K562 (cell line): Measurements from ENCODE around the gene TBC1D20. TPM values are rescaled to one million over a fixed set of nuclear protein-coding genes. Genes with fewer than 3 reads are reported as not detected.
A peak's percentile ranks its signal among the peaks of the same experiment; 100 is the strongest.

ENCODE experiments used
- ATAC-seq: fragments of 200-7000 bp; cut with Tn5 transposase; 3 replicates; pipeline ENCODE4 v1.9.1; 2020; ENCODE audit warnings: moderate library complexity
- BruUV-seq: library from RNA; stranded (reverse); fragments of 400-500 nt; replicated peaks from 2 replicates; lab custom pipeline; 2021; lab: Mats Ljungman, UMichigan
- CTCF ChIA-PET: fragments of 300-600 bp; formaldehyde crosslinking; extraction: SDS; loops from one replicate; lab custom pipeline; 2021; ENCODE audit warnings: low intra/inter-chr PET ratio; lab: Yijun Ruan, JAX
- POLR2A ChIA-PET: fragments of 300-600, 350-650 bp; sonication (Branson Sonifier 250); formaldehyde crosslinking; extraction: SDS; loops from one replicate; lab custom pipeline; 2021; ENCODE audit warnings: antibody characterized with exemption, inconsistent platforms; lab: Yijun Ruan, JAX
- DNase-seq, 4 experiments: peaks; one replicate each; pipeline versions ENCODE4 v3.0.0 to v3.0.0-alpha.2; 2011 to 2018; ENCODE audit warnings: low spot score in 3 of 4, mixed read lengths in 3 of 4; ENCODE audit errors: extremely low read depth in 1 of 4
- FAIRE-seq: peaks from 2 replicates; lab custom pipeline; 2011; peaks lifted over from hg19 to GRCh38; lab: Jason Lieb, UNC
- H2AFZ ChIP-seq: 2 replicates; pipeline ENCODE4 v1.6.0; 2011; ENCODE audit warnings: low read depth, low read length, control low read depth, inconsistent platforms
- H3K27ac ChIP-seq: fragments of 200-600 bp; 3 replicates; pipeline ENCODE4 v1.8.0; 2011; ENCODE audit warnings: low read depth, mild to moderate bottlenecking, control low read depth, inconsistent platforms, low read length, moderate library complexity, mixed read lengths; ENCODE audit errors: extremely low read depth
- H3K27me3 ChIP-seq, 2 experiments: fragments of 300-600 bp in 1 of 2; 2 replicates in 1 of 2; 3 replicates in 1 of 2; pipeline versions ENCODE4 v1.6.0 to v1.8.0; 2011; ENCODE audit warnings: inconsistent platforms in 2 of 2, low read length in 2 of 2, mild to moderate bottlenecking in 1 of 2, mixed read lengths in 1 of 2, moderate library complexity in 1 of 2; ENCODE audit not compliant: control insufficient read depth in 2 of 2, insufficient read depth in 2 of 2
- H3K36me3 ChIP-seq: fragments of 300-600 bp; 3 replicates; pipeline ENCODE4 v1.8.0; 2011; ENCODE audit warnings: mild to moderate bottlenecking, low read length, inconsistent platforms; ENCODE audit not compliant: control insufficient read depth, insufficient read depth
- H3K4me1 ChIP-seq, 2 experiments: fragments of 200-600 bp in 1 of 2; replicated peaks in 1 of 2; 2 replicates in 1 of 2; 3 replicates in 1 of 2; pipeline versions ENCODE4 v1.5.1 to v1.8.0; 2011; ENCODE audit warnings: inconsistent platforms in 2 of 2, low read length in 2 of 2, mild to moderate bottlenecking in 1 of 2, mixed read lengths in 1 of 2, moderate library complexity in 1 of 2; ENCODE audit not compliant: control insufficient read depth in 2 of 2, insufficient read depth in 2 of 2
- H3K4me2 ChIP-seq: 2 replicates; pipeline ENCODE4 v1.6.1; 2011; ENCODE audit warnings: low read length, control low read depth, inconsistent platforms, mixed read lengths; ENCODE audit not compliant: insufficient read depth
- H3K4me3 ChIP-seq: fragments of 200-600 bp; sonication (generic), shearing (Covaris generic); 2 replicates; pipeline ENCODE4 v1.5.1; 2016; ENCODE audit warnings: control low read depth, inconsistent platforms
- H3K79me2 ChIP-seq: fragments of 200-600 bp; 3 replicates; pipeline ENCODE4 v1.8.0; 2011; ENCODE audit warnings: low read length, inconsistent platforms; ENCODE audit not compliant: control insufficient read depth, insufficient read depth
- H3K9ac ChIP-seq, 2 experiments: 2 replicates each; pipeline versions ENCODE4 v1.6.0 to v1.6.1; 2011; ENCODE audit warnings: low read depth in 2 of 2, low read length in 2 of 2, control low read depth in 1 of 2, inconsistent platforms in 1 of 2, mild to moderate bottlenecking in 1 of 2, mixed read lengths in 1 of 2; ENCODE audit not compliant: insufficient read depth in 1 of 2
- H3K9me1 ChIP-seq: one replicate; pipeline ENCODE4 v1.6.0; 2011; ENCODE audit warnings: inconsistent platforms, mild to moderate bottlenecking, low read length, moderate library complexity; ENCODE audit not compliant: control insufficient read depth, insufficient read depth
- H3K9me3 ChIP-seq: replicated peaks from 2 replicates; pipeline ENCODE4 v1.5.1; 2011; ENCODE audit warnings: low read depth, low read length, inconsistent platforms; ENCODE audit not compliant: control insufficient read depth, insufficient read depth
- H4K20me1 ChIP-seq: replicated peaks from 2 replicates; pipeline ENCODE4 v1.6.1; 2011; ENCODE audit warnings: low read length, inconsistent platforms, mixed read lengths; ENCODE audit not compliant: control insufficient read depth, insufficient read depth
- AFF4 ChIP-seq: sonication (generic); formaldehyde crosslinking; IDR thresholded peaks from 2 replicates; pipeline ENCODE4 v1.8.0; 2023; ENCODE audit warnings: mild to moderate bottlenecking, missing genetic modification reagents
- FOXP1 ChIP-seq: sonication (generic); formaldehyde crosslinking; IDR thresholded peaks from 2 replicates; pipeline ENCODE4 v1.8.0; 2022; ENCODE audit warnings: mild to moderate bottlenecking, missing genetic modification reagents
- MYBL2 ChIP-seq, 2 experiments: fragments of 450-650 bp in 1 of 2; sonication (generic) in 1 of 2; formaldehyde crosslinking in 1 of 2; IDR thresholded peaks; 2 replicates each; pipeline versions ENCODE4 v1.6.1 to v1.8.1; 2017 to 2022; ENCODE audit warnings: borderline replicate concordance in 1 of 2, inconsistent platforms in 1 of 2, low read depth in 1 of 2, mild to moderate bottlenecking in 1 of 2, missing genetic modification reagents in 1 of 2, moderate library complexity in 1 of 2
- RBBP5 ChIP-seq: fragments of 200-600 bp; sonication (generic); IDR thresholded peaks from 2 replicates; pipeline ENCODE4 v1.6.1; 2012; ENCODE audit warnings: borderline replicate concordance, mild to moderate bottlenecking, low read length, control low read depth, inconsistent platforms; ENCODE audit not compliant: insufficient read depth, poor library complexity, severe bottlenecking
- STAT5B ChIP-seq: fragments of 250-450 bp; sonication (Bioruptor Pico); IDR thresholded peaks from 2 replicates; pipeline ENCODE4 v1.8.0; 2021; ENCODE audit warnings: mild to moderate bottlenecking, inconsistent platforms
- ZNF407 ChIP-seq: fragments of 450-650 bp; IDR thresholded peaks from 2 replicates; pipeline ENCODE4 v1.6.1; 2016; ENCODE audit warnings: low read depth
- WGBS: fragments of 100-300 bp; shearing (Covaris generic); methylation state at CpG from one replicate; pipeline ENCODE4 v1.1.6; 2016; ENCODE audit warnings: low coverage, mixed read lengths; ENCODE audit not compliant: insufficient coverage; ENCODE audit errors: missing lambda C conversion rate; 5-methylcytosine and 5-hydroxymethylcytosine counted together
- in situ Hi-C: fragments of 300-500 bp; cut with MboI; formaldehyde crosslinking; loops from 4 replicates; pipeline ENCODE4 v1.15.0; 2018; ENCODE audit warnings: inconsistent platforms, mixed read lengths
- intact Hi-C: fragments of 100-400 bp; cut with micrococcal nuclease; formaldehyde crosslinking; loops from 2 replicates; pipeline ENCODE4 v1.14.2; 2022
- polyA plus RNA-seq, 8 experiments: library from polyadenylated mRNA; depleted of rRNA in 4 of 8; stranded (reverse) in 5 of 8; unstranded in 3 of 8; fragments of >200 nt; fragmentation: Nextera tagmentation in 2 of 8; fragmentation: Illumina TruSeq in 1 of 8; extraction: Ambion mirVana in 2 of 8; extraction: Trizol in 1 of 8; gene quantifications; 2 replicates each; pipeline versions ENCODE4 v1.2.1 to v1.2.3, GENCODE V29; 2011 to 2014; ENCODE audit warnings: inconsistent platforms in 1 of 8, missing spikeins in 1 of 8
- total RNA-seq, 7 experiments: library from RNA; depleted of rRNA in 6 of 7; stranded (reverse); fragments of >200 nt in 6 of 7; fragmentation: Illumina TruSeq in 2 of 7; extraction: Trizol in 2 of 7; gene quantifications; 2 replicates each; pipeline versions ENCODE4 v1.2.1 to v1.2.3, GENCODE V29; 2011 to 2021; ENCODE audit warnings: low replicate concordance in 1 of 7

The TBC1D20 gene
- total and polyA plus RNA-seq, 9 of the 15 experiments (the other 6 are each of a cell fraction or from before 2014, with no cell fraction given), result 7.0 to 25.3 (median 15.1) TPM

GRCh38 chr20:461254-462198 lies 807 bp downstream of the TBC1D20 start:
- peak in 1 of 4 experiments; percentile 49 for DNase-seq
- H3K9ac ChIP-seq, result peak overlapping the region; percentile 78 to 97
- no peaks in the 10 kb centered on the region for H3K9me1 ChIP-seq
- ATAC-seq, result peak; percentile 64
- CTCF ChIA-PET, result no interaction called here
- H3K9me3 ChIP-seq, result no peaks in the 10 kb centered on the region
- H3K4me3 ChIP-seq, result peak overlapping the region; percentile 93
- H3K4me1 ChIP-seq, result peaks cover 4 to 21% of the 10 kb centered on the region in 2 experiments; a peak in 4 of 5 replicates
- H3K27ac ChIP-seq, result peak overlapping the region; percentile 89
- POLR2A ChIA-PET, result interaction anchor here (0.6 to 1.6 kb wide), 8 partner anchors 11 to 191 kb away, joined by 3 to 8 read pairs (median 4); no protein-coding TSS in a partner anchor
- TSS peak; percentile 46 for BruUV-seq
- H3K79me2 ChIP-seq, result peaks cover 56% of the 10 kb centered on the region
- peaks cover 17% of the 10 kb centered on the region; the same call in 1 of the 3 replicates for H3K36me3 ChIP-seq
- peak; percentile 26 for FAIRE-seq
- WGBS, result 2% methylated on average over 37 of the region's 60 CpGs
- intact Hi-C loops (loop anchor here (5.0 kb wide), 1 partner anchor 59 kb away; no protein-coding TSS in a partner anchor), in situ Hi-C loops (no loop called here)
- peaks cover 16% of the 10 kb centered on the region for H4K20me1 ChIP-seq
- H3K4me2 ChIP-seq, result peak overlapping the region; percentile 82
- no peaks in the 10 kb centered on the region for H3K27me3 ChIP-seq
- peak overlapping the region; percentile 51; the same call in 1 of the 2 replicates for H2AFZ ChIP-seq
- TF ChIP-seq STAT5B (CRISPR knock-in tag), result no peak
- TF ChIP-seq ZNF407, result peak; percentile 48; the same call in 1 of the 2 replicates
- TF ChIP-seq MYBL2 (IDR thresholded peaks at IDR 0.05; ENCODE audit: low read depth), result 0 out of 2 replicates have a peak, but pooled peaks have one; percentile 20
- TF ChIP-seq MYBL2 (CRISPR knock-in tag; IDR thresholded peaks at IDR 0.05; ENCODE audit: borderline replicate concordance), result no peak
- TF ChIP-seq RBBP5, result peak; percentile 69
- TF ChIP-seq AFF4 (CRISPR knock-in tag), result no peak
- peak; percentile 82; the same call in 1 of the 2 replicates for TF ChIP-seq FOXP1
